HG02973 (cell line): ENCODE measurements around the gene ZBTB32.
"Not testable (repeated sequence)": the region's sequence is repeated elsewhere in the genome, so short reads cannot be mapped to it uniquely, and the experiment has no call there.

Source experiments
- ATAC-seq: cut with Tn5 transposase; IDR thresholded peaks from one replicate; pipeline ENCODE4 v1.9.1; 2021; ENCODE audit warnings: moderate library complexity; ENCODE audit not compliant: unreplicated experiment

ZBTB32 gene

DNA sequence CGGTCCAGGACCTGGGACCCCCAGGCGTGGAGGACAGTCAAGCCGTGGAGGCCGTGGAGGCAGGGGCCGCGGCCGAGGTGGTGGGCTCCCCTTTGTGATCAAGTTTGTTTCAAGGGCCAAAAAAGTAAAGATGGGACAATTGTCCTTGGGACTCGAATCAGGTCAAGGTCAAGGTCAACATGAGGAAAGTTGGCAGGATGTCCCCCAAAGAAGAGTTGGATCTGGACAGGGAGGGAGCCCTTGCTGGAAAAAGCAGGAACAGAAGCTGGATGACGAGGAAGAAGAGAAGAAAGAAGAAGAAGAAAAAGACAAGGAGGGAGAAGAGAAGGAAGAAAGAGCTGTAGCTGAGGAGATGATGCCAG lies 15.8 kb downstream of the ZBTB32 start:
- no peak for ATAC-seq

- ATAC-seq: no peak
Observed at GRCh38 chr19:35720648-35721047, 16.3 kb downstream of the ZBTB32 start.

DNA sequence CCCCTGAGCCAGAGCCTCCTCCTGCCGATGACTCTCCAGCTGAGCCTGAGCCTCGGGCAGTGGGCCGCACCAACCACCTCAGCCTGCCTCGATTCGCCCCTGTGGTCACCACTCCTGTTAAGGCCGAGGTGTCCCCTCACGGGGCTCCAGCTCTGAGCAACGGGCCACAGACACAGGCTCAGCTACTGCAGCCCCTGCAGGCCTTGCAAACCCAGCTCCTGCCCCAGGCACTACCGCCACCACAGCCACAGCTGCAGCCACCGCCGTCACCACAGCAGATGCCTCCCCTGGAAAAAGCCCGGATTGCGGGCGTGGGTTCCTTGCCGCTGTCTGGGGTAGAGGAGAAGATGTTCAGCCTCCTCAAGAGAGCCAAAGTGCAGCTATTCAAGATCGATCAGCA lies 17.0 kb downstream of the ZBTB32 start:
- no peak for ATAC-seq

GRCh38 chr19:35722461-35722860 lies 18.1 kb downstream of the ZBTB32 start:
- no peak for ATAC-seq

- ATAC-seq: no peak
Observed at GRCh38 chr19:35722897-35723296, 18.5 kb downstream of the ZBTB32 start.

GRCh38 chr19:35723671-35724070 lies 19.3 kb downstream of the ZBTB32 start:
- ATAC-seq: no peak

GRCh38 chr19:35724132-35724531 lies 19.8 kb downstream of the ZBTB32 start:
- ATAC-seq: not testable (repeated sequence)

DNA sequence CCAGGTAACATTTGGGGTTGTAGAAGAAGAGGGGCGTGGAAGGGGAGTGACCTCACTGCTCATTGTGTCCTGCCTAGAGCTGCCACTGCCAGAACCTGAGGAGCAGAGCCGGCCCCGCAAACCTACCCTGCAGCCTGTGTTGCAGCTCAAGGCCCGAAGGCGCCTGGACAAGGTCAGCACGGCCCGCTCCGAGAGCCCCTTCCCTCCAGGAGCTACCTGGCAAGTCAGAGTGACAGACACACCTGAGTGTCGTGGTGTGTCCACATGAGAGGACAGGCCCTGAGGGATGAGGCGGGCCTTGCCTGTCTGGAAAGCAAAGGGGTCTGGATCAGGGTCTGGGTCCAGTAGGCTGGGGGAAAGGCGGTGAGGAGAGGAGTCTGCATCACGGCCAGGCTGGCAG lies 20.2 kb downstream of the ZBTB32 start:
- no peak for ATAC-seq

DNA sequence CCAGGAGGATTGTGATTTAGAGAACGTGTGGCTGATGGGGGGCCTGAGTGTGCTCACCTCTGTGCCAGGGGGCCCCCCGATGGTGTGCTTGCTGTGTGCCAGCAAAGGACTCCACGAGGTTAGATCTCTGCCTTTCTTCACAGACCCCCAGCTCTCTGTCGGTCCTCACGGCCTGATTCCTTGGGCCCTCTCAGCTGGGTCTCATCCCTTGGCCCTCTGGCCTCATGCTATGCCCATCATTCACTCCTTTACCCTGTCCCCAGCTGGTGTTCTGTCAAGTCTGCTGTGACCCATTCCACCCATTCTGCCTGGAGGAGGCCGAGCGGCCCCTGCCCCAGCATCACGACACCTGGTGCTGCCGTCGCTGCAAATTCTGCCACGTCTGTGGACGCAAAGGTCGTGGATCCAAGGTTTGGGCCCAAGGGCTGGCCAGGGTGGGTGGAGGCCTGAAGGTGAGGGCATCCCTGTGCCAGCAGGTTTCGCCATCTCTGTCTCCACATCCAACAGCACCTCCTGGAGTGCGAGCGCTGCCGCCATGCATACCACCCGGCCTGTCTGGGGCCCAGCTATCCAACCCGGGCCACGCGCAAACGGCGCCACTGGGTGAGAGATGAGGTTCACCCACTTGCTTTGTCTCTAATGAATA lies 21.0 kb downstream of the ZBTB32 start:
- ATAC-seq: no peak

DNA sequence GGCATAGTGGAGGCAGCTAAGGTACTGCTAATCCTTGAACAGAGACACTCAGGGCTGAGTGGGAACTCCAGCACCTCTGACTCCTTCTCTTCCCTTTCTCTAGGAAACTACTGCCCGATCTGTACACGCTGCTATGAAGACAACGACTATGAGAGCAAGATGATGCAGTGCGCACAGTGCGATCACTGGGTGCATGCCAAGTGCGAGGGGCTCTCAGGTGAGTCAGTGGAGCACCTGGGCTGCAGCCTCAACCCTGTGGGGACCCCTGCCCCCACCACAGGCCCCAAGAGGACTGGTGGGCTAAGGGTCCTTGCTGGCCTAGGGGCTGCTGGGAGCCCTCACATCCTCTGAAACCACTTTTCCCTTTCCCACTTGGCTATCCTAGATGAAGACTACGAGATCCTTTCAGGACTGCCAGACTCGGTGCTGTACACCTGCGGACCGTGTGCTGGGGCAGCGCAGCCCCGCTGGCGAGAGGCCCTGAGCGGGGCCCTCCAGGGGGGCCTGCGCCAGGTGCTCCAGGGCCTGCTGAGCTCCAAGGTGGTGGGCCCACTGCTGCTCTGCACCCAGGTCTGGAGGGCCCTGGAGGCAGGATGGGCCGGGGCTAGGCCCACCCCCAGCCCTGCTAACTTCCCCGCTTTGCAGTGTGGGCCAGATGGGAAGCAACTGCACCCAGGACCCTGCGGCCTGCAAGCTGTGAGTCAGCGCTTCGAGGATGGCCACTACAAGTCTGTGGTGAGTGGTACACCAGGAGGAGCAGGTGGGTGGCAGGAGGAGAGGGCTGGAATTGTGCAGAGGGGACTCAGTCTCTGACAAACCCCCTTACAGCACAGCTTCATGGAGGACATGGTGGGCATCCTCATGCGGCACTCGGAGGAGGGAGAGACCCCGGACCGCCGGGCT lies 22.9 kb downstream of the ZBTB32 start:
- no peak for ATAC-seq

DNA sequence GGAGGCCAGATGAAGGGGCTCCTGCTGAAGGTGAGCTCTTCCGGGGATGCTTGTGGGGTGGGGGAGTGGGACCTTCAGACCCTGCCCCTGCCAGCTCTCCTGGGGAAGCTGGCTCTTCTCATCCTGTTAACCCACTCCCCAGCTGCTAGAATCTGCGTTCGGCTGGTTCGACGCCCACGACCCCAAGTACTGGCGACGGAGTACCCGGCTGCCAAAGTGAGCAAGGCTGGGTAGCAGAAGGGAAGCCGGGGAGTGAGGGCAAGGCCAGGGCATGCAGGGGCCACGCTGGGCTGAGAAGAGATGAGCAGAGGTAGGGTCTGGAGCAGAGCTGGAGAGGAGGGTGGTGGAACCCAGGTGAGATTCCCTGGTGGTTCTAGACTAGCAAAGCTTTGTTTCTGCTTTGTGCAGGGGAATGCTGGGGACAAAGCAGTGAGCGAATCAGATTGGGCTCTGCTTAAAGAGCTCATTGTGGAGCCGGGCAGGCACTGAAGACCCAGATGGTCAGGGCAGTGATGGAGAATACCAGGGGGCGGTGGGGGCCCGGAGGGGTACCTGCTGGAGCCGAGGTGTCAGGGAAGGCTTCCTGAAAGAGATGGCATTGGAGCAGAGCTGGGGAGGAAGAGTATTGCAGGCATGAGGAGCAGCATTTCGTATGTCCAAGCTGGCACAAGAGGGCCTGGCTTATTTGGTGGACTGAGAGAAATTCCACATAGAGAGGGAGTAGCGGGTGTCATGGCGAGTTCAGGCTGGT lies 23.8 kb downstream of the ZBTB32 start:
- no peak for ATAC-seq

GRCh38 chr19:35729021-35729420 lies 24.7 kb downstream of the ZBTB32 start:
- no peak for ATAC-seq

- ATAC-seq: no peak
Observed at GRCh38 chr19:35729763-35730162, 25.4 kb downstream of the ZBTB32 start.

DNA sequence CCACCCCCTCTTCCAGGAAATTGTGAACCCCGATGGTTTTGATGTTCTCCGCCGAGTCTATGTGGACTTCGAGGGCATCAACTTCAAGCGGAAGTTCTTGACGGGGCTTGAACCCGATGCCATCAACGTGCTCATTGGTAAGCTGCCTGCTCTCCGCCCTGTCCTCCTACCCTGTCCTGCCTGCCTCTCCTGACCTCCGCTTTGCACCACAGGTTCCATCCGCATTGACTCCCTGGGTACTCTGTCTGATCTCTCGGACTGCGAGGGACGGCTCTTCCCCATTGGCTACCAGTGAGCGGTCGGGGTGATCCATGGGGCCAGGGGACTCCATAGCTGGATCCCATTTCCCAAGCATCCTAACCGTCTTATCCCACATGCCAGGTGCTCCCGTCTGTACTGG lies 26.0 kb downstream of the ZBTB32 start:
- ATAC-seq: no peak

DNA sequence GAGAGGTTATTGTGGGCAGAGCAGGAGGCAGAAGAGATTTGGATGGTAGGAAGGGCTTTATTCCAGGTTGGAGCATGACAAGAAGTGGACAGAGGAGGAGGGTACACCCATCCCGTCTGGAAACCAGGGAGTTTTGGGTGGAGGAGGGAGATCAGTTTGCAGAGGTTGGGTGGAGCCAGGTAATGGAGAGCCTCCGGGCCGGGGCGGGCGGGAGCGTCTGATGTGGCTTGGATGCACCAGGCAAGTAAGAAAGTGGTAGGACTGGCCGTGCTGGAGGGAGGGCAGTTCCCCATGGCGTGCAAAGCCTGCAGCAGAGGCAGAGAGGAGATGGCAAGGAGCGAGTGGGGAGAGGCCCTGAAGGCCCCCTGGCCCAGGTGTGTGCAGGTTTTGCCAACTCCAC lies 27.0 kb downstream of the ZBTB32 start:
- ATAC-seq: no peak

DNA sequence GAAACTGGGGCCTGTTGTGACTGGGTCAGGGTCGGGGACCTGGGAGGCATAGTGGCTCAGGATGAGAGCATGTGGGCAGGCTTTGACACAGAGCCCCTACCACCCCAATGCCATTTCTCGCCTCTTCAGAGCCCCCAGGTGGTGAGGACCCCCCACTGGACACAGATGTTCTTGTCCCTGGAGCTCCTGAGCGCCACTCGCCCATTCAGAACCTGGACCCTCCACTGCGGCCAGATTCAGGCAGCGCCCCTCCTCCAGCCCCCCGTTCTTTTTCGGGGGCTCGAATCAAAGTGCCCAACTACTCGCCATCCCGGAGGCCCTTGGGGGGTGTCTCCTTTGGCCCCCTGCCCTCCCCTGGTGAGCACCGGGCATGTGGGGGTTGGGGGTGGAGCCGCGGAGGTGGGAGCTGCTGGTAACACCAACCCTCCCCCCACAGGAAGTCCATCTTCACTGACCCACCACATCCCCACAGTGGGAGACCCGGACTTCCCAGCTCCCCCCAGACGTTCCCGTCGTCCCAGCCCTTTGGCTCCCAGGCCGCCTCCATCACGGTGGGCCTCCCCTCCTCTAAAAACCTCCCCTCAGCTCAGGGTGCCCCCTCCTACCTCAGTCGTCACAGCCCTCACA lies 27.5 kb downstream of the ZBTB32 start:
- ATAC-seq: no peak

- no peak for ATAC-seq
Observed at GRCh38 chr19:35732540-35733179, 28.3 kb downstream of the ZBTB32 start.

GRCh38 chr19:35733180-35734125 lies 29.1 kb downstream of the ZBTB32 start:
- no peak for ATAC-seq

DNA sequence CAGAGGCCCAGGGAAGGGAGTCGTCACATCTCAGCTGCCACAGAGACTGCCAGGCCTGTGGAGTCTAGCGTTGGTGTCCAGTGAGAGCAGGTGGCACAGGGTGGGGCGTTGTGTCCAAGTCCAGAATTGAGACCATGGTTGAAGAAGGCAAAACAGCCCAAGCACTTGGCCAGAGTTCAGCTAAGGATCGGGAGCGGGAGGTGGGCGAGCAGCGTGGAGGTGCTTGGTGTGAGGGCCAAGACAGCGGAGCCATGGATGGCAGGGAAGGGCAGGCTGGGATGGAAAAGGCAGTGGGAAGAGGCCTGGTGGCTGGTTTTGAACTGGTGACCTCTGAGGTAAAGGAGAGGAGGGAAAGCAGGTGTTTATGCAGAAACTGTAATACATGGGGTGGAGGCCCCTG lies 29.9 kb downstream of the ZBTB32 start:
- no peak for ATAC-seq

DNA sequence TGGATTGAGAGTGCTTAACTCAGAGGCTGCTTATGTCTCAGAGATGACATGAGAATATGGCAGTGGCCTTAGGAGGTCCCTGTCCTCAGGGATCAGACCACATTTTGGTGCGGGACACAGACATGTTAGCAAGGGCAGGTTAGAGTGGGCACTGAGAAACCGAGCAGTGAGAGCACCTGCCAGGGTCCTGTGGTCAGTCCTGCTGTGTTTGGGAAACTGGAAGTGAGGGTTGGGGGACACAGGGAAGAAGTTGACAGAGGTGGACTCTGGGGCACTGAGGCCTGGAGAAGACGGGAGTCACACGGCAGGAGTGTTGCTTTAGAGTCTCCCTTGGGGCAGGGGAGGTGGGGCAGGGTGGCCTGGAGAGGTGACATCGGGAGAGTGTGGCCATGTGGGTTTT lies 30.5 kb downstream of the ZBTB32 start:
- no peak for ATAC-seq
